SK-N-SH treated with all-trans-retinoic acid at 6 μM for 48 hours (cell line): Measurements from ENCODE around the gene EGLN2.

Experiments
- ATAC-seq: fragments of 200-7000 bp; cut with Tn5 transposase; 3 replicates; pipeline ENCODE4 v1.9.1; 2020; ENCODE audit warnings: mild to moderate bottlenecking, moderate library complexity
- ARNTL ChIP-seq: fragments of 450-650 bp; formaldehyde crosslinking; IDR thresholded peaks from 2 replicates; pipeline ENCODE4 v1.5.0; 2020; ENCODE audit warnings: low read depth, mild to moderate bottlenecking, moderate library complexity, borderline replicate concordance
- CREB5 ChIP-seq: fragments of 250-450 bp; sonication (Bioruptor Pico); IDR thresholded peaks from 2 replicates; pipeline ENCODE4 v1.5.1; 2020; ENCODE audit warnings: low read depth, mild to moderate bottlenecking, moderate library complexity
- CSDC2 ChIP-seq: fragments of 250-450 bp; sonication (Bioruptor Pico); IDR thresholded peaks from 2 replicates; pipeline ENCODE4 v1.5.0; 2020; ENCODE audit warnings: mild to moderate bottlenecking, moderate library complexity
- CSRNP3 ChIP-seq: fragments of 250-450 bp; sonication (Bioruptor Pico); IDR thresholded peaks from 2 replicates; pipeline ENCODE4 v1.5.1; 2021; ENCODE audit warnings: mild to moderate bottlenecking, moderate library complexity
- GLIS3 ChIP-seq: fragments of 250-450 bp; sonication (Bioruptor Pico); IDR thresholded peaks from 2 replicates; pipeline ENCODE4 v1.5.0; 2020; ENCODE audit warnings: mild to moderate bottlenecking, moderate library complexity
- ISL1 ChIP-seq: fragments of 250-450 bp; sonication (Bioruptor Pico); IDR thresholded peaks from 2 replicates; pipeline ENCODE4 v2.1.2; 2022; ENCODE audit warnings: mild to moderate bottlenecking, moderate library complexity
- OSR1 ChIP-seq: fragments of 250-450 bp; sonication (Bioruptor Pico); IDR thresholded peaks from 2 replicates; pipeline ENCODE4 v1.8.0; 2022; ENCODE audit warnings: moderate library complexity, mild to moderate bottlenecking, inconsistent platforms
- PATZ1 ChIP-seq: fragments of 250-450 bp; sonication (Bioruptor Pico); IDR thresholded peaks from 2 replicates; pipeline ENCODE4 v1.8.0; 2020; ENCODE audit warnings: mild to moderate bottlenecking, moderate library complexity, borderline replicate concordance
- POU6F1 ChIP-seq: fragments of 250-450 bp; sonication (Bioruptor Pico); IDR thresholded peaks from 2 replicates; pipeline ENCODE4 v1.8.0; 2021; ENCODE audit warnings: low read depth, mild to moderate bottlenecking, moderate library complexity, borderline replicate concordance
- PPARA ChIP-seq: fragments of 250-450 bp; sonication (Bioruptor Pico); IDR thresholded peaks from 2 replicates; pipeline ENCODE4 v1.5.0; 2020; ENCODE audit warnings: mild to moderate bottlenecking, borderline replicate concordance
- RARB ChIP-seq: fragments of 250-450 bp; sonication (Bioruptor Pico); IDR thresholded peaks from 2 replicates; pipeline ENCODE4 v1.8.0; 2021; ENCODE audit warnings: mild to moderate bottlenecking, moderate library complexity
- SNAI2 ChIP-seq: fragments of 250-450 bp; sonication (Bioruptor Pico); IDR thresholded peaks from 2 replicates; pipeline ENCODE4 v1.5.0; 2020; ENCODE audit warnings: mild to moderate bottlenecking, moderate library complexity
- TCF4 ChIP-seq: fragments of 250-450 bp; sonication (Bioruptor Pico); IDR thresholded peaks from 2 replicates; pipeline ENCODE4 v1.8.0; 2021; ENCODE audit warnings: mild to moderate bottlenecking, moderate library complexity, borderline replicate concordance
- TOX ChIP-seq: fragments of 250-450 bp; sonication (Bioruptor Pico); IDR thresholded peaks from 2 replicates; pipeline ENCODE4 v1.8.0; 2021; ENCODE audit warnings: mild to moderate bottlenecking, moderate library complexity, borderline replicate concordance
- TSHZ2 ChIP-seq: fragments of 250-450 bp; sonication (Bioruptor Pico); IDR thresholded peaks from 2 replicates; pipeline ENCODE4 v1.5.0; 2020; ENCODE audit warnings: mild to moderate bottlenecking, moderate library complexity
- ZC3H10 ChIP-seq: fragments of 250-450 bp; sonication (Bioruptor Pico); IDR thresholded peaks from 2 replicates; pipeline ENCODE4 v1.5.1; 2021; ENCODE audit warnings: mild to moderate bottlenecking, moderate library complexity
- ZFP3 ChIP-seq: fragments of 250-450 bp; sonication (Bioruptor Pico); IDR thresholded peaks from 2 replicates; pipeline ENCODE4 v1.5.0; 2020; ENCODE audit warnings: mild to moderate bottlenecking, moderate library complexity
- ZFP30 ChIP-seq: fragments of 450-650 bp; formaldehyde crosslinking; IDR thresholded peaks from 2 replicates; pipeline ENCODE4 v1.5.0; 2022; ENCODE audit warnings: mild to moderate bottlenecking, moderate library complexity
- ZNF565 ChIP-seq: fragments of 450-650 bp; formaldehyde crosslinking; conservative IDR thresholded peaks from 2 replicates; pipeline ENCODE4 v1.5.0; 2020; ENCODE audit warnings: low read depth, mild to moderate bottlenecking, moderate library complexity
- ZNF70 ChIP-seq: fragments of 450-650 bp; formaldehyde crosslinking; IDR thresholded peaks from 2 replicates; pipeline ENCODE4 v1.5.0; 2020; ENCODE audit warnings: mild to moderate bottlenecking, moderate library complexity
- ZNF8 ChIP-seq: fragments of 450-650 bp; formaldehyde crosslinking; IDR thresholded peaks from 2 replicates; pipeline ENCODE4 v1.5.0; 2020; ENCODE audit warnings: mild to moderate bottlenecking, moderate library complexity

Gene EGLN2

GRCh38 chr19:40776364-40776763, 22.6 kb upstream of the EGLN2 start (continued):
- TF ChIP-seq CREB5 (no peak), TCF4 (no peak), PATZ1 (CRISPR knock-in tag) (no peak), CSRNP3 (CRISPR knock-in tag) (no peak), ZNF8 (no peak), ARNTL (CRISPR knock-in tag) (no peak), CSDC2 (CRISPR knock-in tag) (no peak), ZFP30 (CRISPR knock-in tag) (no peak), ZNF565 (CRISPR knock-in tag) (no peak), ISL1 (CRISPR knock-in tag) (no peak), PPARA (CRISPR knock-in tag) (no peak)

GRCh38 chr19:40776932-40777644, 21.9 kb upstream of the EGLN2 start:
- ATAC-seq: peak; percentile 85

GRCh38 chr19:40777645-40777936, 21.4 kb upstream of the EGLN2 start:
- ATAC-seq: no peak
- TF ChIP-seq ZC3H10 (CRISPR knock-in tag) (no peak), RARB (CRISPR knock-in tag) (no peak), TSHZ2 (CRISPR knock-in tag) (no peak), ZFP3 (CRISPR knock-in tag) (no peak), CREB5 (no peak), CSRNP3 (CRISPR knock-in tag) (no peak), ZNF8 (no peak), TCF4 (no peak), ARNTL (CRISPR knock-in tag) (no peak), TOX (CRISPR knock-in tag) (no peak), ZNF565 (CRISPR knock-in tag) (no peak), OSR1 (CRISPR knock-in tag) (no peak), PPARA (CRISPR knock-in tag) (no peak), SNAI2 (no peak), ZNF70 (CRISPR knock-in tag) (no peak), PATZ1 (CRISPR knock-in tag) (no peak), POU6F1 (no peak), CSDC2 (CRISPR knock-in tag) (no peak), GLIS3 (CRISPR knock-in tag) (no peak)

More at GRCh38 chr19:40776932-40777644, 21.9 kb upstream of the EGLN2 start:
- no peak for TF ChIP-seq ZC3H10 (CRISPR knock-in tag)
- peak; percentile 74 for TF ChIP-seq ZNF70 (CRISPR knock-in tag)
